Lower leg skin (tissue), 4 donors: ENCODE results near the gene TRIM17. TPM values are rescaled to one million over a fixed set of nuclear protein-coding genes. Genes with fewer than 3 reads are reported as not detected.

ENCODE experiments used
- DNase-seq, 2 donors: peaks; one replicate each; pipeline ENCODE4 v3.0.0-alpha.2; 2019; ENCODE audit warnings: low spot score in 2 of 2
- H3K4me3 ChIP-seq: fragments of 200-600 bp; sonication (generic); 2 replicates; pipeline ENCODE4 v1.5.1; 2017; ENCODE audit warnings: mild to moderate bottlenecking, low read depth; ENCODE audit not compliant: poor library complexity, severe bottlenecking
- CTCF ChIP-seq, 3 donors: fragments of 450-650 bp; IDR thresholded peaks; one replicate each; pipeline ENCODE4 v1.5.1; 2016; ENCODE audit warnings: antibody characterized with exemption in 3 of 3, mild to moderate bottlenecking in 3 of 3, moderate library complexity in 2 of 3
- POLR2A ChIP-seq, 2 donors: fragments of 450-650 bp; IDR thresholded peaks; one replicate each; pipeline ENCODE4 v1.6.1; 2016 to 2017; ENCODE audit warnings: antibody characterized with exemption in 2 of 2, mild to moderate bottlenecking in 1 of 2, moderate library complexity in 1 of 2
- WGBS, 2 donors: methylation state at CpG; one replicate each; pipeline ENCODE4 v1.1.5; 2018; 5-methylcytosine and 5-hydroxymethylcytosine counted together
- intact Hi-C: fragments of 100-400 bp; cut with DNase I; formaldehyde crosslinking; loops from one replicate; pipeline ENCODE4 v1.15.0; 2023; ENCODE audit warnings: low total_unique reads
- total RNA-seq, 4 donors: library from RNA; depleted of rRNA; stranded (reverse); fragments of >200 nt; gene quantifications; one replicate each; pipeline ENCODE4 v1.1.0, GENCODE V29; 2016

Gene TRIM17
- 1 to 10 TPM in 3 of 4 donors, under 1 TPM in 1; 0.97 to 4.2 (median 1.8) TPM for total RNA-seq

- intact Hi-C loops = no loop called here
- no peak for DNase-seq
- no peak within 1 kb of the TSS for H3K4me3 ChIP-seq
- TF ChIP-seq POLR2A (IDR thresholded peaks at IDR 0.05) (no peak), CTCF (IDR thresholded peaks at IDR 0.05) (no peak)
- WGBS, 2 donors = 1 to 2% methylated on average over 33 to 47 of the region's 59 CpGs
Observed at GRCh38 chr1:228416217-228416933, at the start of gene TRIM17. TSS of gene TRIM17 (minus strand) at chr1:228416861. CDS start at chr1:228415072, 1,789 bp downstream.

- WGBS, 2 donors = 48 to 62% methylated on average over 8 of the region's 8 CpGs
Observed at GRCh38 chr1:228465571-228466146, 49.0 kb upstream of the TRIM17 start.

DNA sequence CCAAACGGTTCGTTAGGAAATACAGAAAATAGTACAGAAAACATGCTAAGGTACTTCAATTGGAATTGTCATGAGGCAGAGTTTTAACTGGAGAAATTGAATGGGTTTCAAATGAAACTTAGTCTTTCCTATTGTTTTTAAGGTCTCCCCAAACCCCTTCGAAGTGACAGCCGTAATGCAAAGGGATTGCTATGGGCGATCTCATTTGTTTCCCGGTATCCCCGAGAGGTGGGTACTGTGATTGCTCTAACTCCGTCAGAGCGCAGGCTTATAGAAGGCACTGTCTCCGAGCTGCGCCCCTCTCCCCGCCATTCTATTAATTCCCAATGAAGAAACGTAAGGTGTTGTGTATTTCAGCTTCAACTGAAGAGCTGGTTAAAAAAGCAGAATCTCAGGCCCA lies 48.5 kb upstream of the TRIM17 start:
- WGBS, 2 donors = 14 to 17% methylated on average over 13 of the region's 13 CpGs
- TF ChIP-seq POLR2A (IDR thresholded peaks at IDR 0.05) (no peak), CTCF (IDR thresholded peaks at IDR 0.05) (no peak)
- intact Hi-C loops = no loop called here
- no peak overlapping the region for H3K4me3 ChIP-seq
- peak in 1 of 2 donors; percentile 40 for DNase-seq

More at GRCh38 chr1:228465571-228466146, 49.0 kb upstream of the TRIM17 start:
- TF ChIP-seq POLR2A (IDR thresholded peaks at IDR 0.05) (no peak), CTCF (IDR thresholded peaks at IDR 0.05) (no peak)
- intact Hi-C loops = no loop called here
- peak in 1 of 2 donors; percentile 75 for DNase-seq
- no peak overlapping the region for H3K4me3 ChIP-seq

- H3K4me3 ChIP-seq = no peak overlapping the region
- TF ChIP-seq CTCF (IDR thresholded peaks at IDR 0.05) (no peak), POLR2A (IDR thresholded peaks at IDR 0.05) (no peak)
- peak; percentile 59 to 92 for DNase-seq
- WGBS, 2 donors = 1 to 3% methylated on average over 27 to 29 of the region's 33 CpGs
- intact Hi-C loops = no loop called here
Observed at GRCh38 chr1:228464487-228464983, 47.9 kb upstream of the TRIM17 start.

- no peak for TF ChIP-seq POLR2A (IDR thresholded peaks at IDR 0.05)
- no peak for TF ChIP-seq CTCF (IDR thresholded peaks at IDR 0.05)
- peak in 1 of 2 donors; percentile 86 for DNase-seq
- no peak overlapping the region for H3K4me3 ChIP-seq
- intact Hi-C loops = no loop called here
- WGBS, 2 donors = 3 to 5% methylated on average over 20 to 36 of the region's 56 CpGs
Observed at GRCh38 chr1:228463559-228464455, 47.1 kb upstream of the TRIM17 start.
